Liver (tissue), 9 donors: Measurements from ENCODE around the gene COLEC11. TPM values are rescaled to one million over a fixed set of nuclear protein-coding genes. Genes with fewer than 3 reads are reported as not detected.

Experiments
- DNase-seq: peaks from one replicate; pipeline ENCODE4 v3.0.0-alpha.2; 2017; ENCODE audit warnings: low spot score
- H3K27ac ChIP-seq, 2 donors: one replicate each; pipeline ENCODE4 v1.7.0; 2013; ENCODE audit warnings: inconsistent platforms in 2 of 2, low read length in 2 of 2, control low read depth in 1 of 2, low read depth in 1 of 2, mild to moderate bottlenecking in 1 of 2
- H3K27me3 ChIP-seq, 4 donors: one replicate each; pipeline versions ENCODE4 v1.6.1 to v1.7.0; 2013; ENCODE audit warnings: low read length in 3 of 4, inconsistent platforms in 1 of 4, mild to moderate bottlenecking in 1 of 4, moderate library complexity in 1 of 4; ENCODE audit not compliant: control insufficient read depth in 4 of 4, insufficient read depth in 4 of 4
- H3K36me3 ChIP-seq, 4 donors: one replicate each; pipeline versions ENCODE4 v1.6.1 to v1.7.0; 2013; ENCODE audit warnings: low read length in 3 of 4, mild to moderate bottlenecking in 3 of 4, low read depth in 1 of 4, moderate library complexity in 1 of 4; ENCODE audit not compliant: control insufficient read depth in 4 of 4, insufficient read depth in 3 of 4
- H3K4me1 ChIP-seq, 4 donors: one replicate each; pipeline versions ENCODE4 v1.6.1 to v1.7.0; 2013; ENCODE audit warnings: low read length in 3 of 4, mild to moderate bottlenecking in 3 of 4, moderate library complexity in 1 of 4; ENCODE audit not compliant: control insufficient read depth in 4 of 4, insufficient read depth in 4 of 4
- H3K4me3 ChIP-seq, 3 donors: one replicate each; pipeline versions ENCODE4 v1.6.1 to v1.7.0; 2013; ENCODE audit warnings: low read length in 3 of 3, control low read depth in 1 of 3, low read depth in 1 of 3, mild to moderate bottlenecking in 1 of 3
- H3K9ac ChIP-seq, 2 donors: one replicate each; pipeline ENCODE4 v1.7.0; 2013; ENCODE audit warnings: low read length in 2 of 2, mild to moderate bottlenecking in 2 of 2, moderate library complexity in 2 of 2, control low read depth in 1 of 2, low read depth in 1 of 2
- H3K9me3 ChIP-seq, 4 donors: one replicate each; pipeline versions ENCODE4 v1.6.1 to v1.7.0; 2013; ENCODE audit warnings: low read length in 3 of 4; ENCODE audit not compliant: control insufficient read depth in 4 of 4
- ATF3 ChIP-seq: IDR thresholded peaks from 2 replicates; pipeline ENCODE4 v1.6.1; 2016; ENCODE audit warnings: antibody characterized with exemption
- EGR1 ChIP-seq, 2 donors: IDR thresholded peaks; 2 replicates each; pipeline ENCODE4 v1.6.1; 2016 to 2018; ENCODE audit warnings: antibody characterized with exemption in 2 of 2, low read depth in 2 of 2
- FOXA1 ChIP-seq: IDR thresholded peaks from 2 replicates; pipeline ENCODE4 v1.6.1; 2016; ENCODE audit warnings: antibody characterized with exemption
- FOXA2 ChIP-seq: IDR thresholded peaks from 2 replicates; pipeline ENCODE4 v1.6.1; 2016; ENCODE audit warnings: antibody characterized with exemption
- GABPA ChIP-seq, 2 donors: IDR thresholded peaks in 1 of 2; conservative IDR thresholded peaks in 1 of 2; 2 replicates each; pipeline ENCODE4 v1.6.1; 2016; ENCODE audit warnings: antibody characterized with exemption in 2 of 2, mild to moderate bottlenecking in 1 of 2, moderate library complexity in 1 of 2
- HNF4A ChIP-seq, 2 donors: conservative IDR thresholded peaks; 2 replicates each; pipeline ENCODE4 v1.6.1; 2016; ENCODE audit warnings: antibody characterized with exemption in 2 of 2, mild to moderate bottlenecking in 2 of 2
- HNF4G ChIP-seq: IDR thresholded peaks from 2 replicates; pipeline ENCODE4 v1.6.1; 2016; ENCODE audit warnings: antibody characterized with exemption
- JUND ChIP-seq, 2 donors: IDR thresholded peaks; 2 replicates each; pipeline ENCODE4 v1.6.1; 2016; ENCODE audit warnings: antibody characterized with exemption in 2 of 2
- MAX ChIP-seq: IDR thresholded peaks from 2 replicates; pipeline ENCODE4 v1.6.1; 2016; ENCODE audit warnings: antibody characterized with exemption
- NR2F2 ChIP-seq: IDR thresholded peaks from 2 replicates; pipeline ENCODE4 v1.6.1; 2016; ENCODE audit warnings: antibody characterized with exemption
- RAD21 ChIP-seq, 2 donors: IDR thresholded peaks; 2 replicates each; pipeline ENCODE4 v1.6.1; 2016; ENCODE audit warnings: antibody characterized with exemption in 2 of 2, mild to moderate bottlenecking in 2 of 2
- REST ChIP-seq: IDR thresholded peaks from 2 replicates; pipeline ENCODE4 v1.6.1; 2016; ENCODE audit warnings: antibody characterized with exemption, mild to moderate bottlenecking
- RXRA ChIP-seq, 2 donors: IDR thresholded peaks; 2 replicates each; pipeline ENCODE4 v1.6.1; 2017 to 2018; ENCODE audit warnings: antibody characterized with exemption in 2 of 2, mild to moderate bottlenecking in 1 of 2
- SP1 ChIP-seq: IDR thresholded peaks from 2 replicates; pipeline ENCODE4 v1.6.1; 2018; ENCODE audit warnings: antibody characterized with exemption, mild to moderate bottlenecking
- TAF1 ChIP-seq: conservative IDR thresholded peaks from 2 replicates; pipeline ENCODE4 v1.6.1; 2016; ENCODE audit warnings: antibody characterized with exemption, mild to moderate bottlenecking
- ZBTB33 ChIP-seq: IDR thresholded peaks from 2 replicates; pipeline ENCODE4 v1.6.1; 2016; ENCODE audit warnings: antibody characterized with exemption
- WGBS: extraction: QIAGEN DNeasy Blood & Tissue Kit; methylation state at CpG from one replicate; pipeline ENCODE4 v1.1.7; 2013; 5-methylcytosine and 5-hydroxymethylcytosine counted together
- polyA plus RNA-seq, 2 donors: library from polyadenylated mRNA; stranded (reverse) in 1 of 2; unstranded in 1 of 2; fragments of 200-250 nt in 1 of 2; fragments of >200 nt in 1 of 2; fragmentation: Nextera tagmentation in 1 of 2; extraction: Ambion mirVana in 1 of 2; gene quantifications; one replicate each; pipeline versions ENCODE4 v1.2.1 to v1.2.3, GENCODE V29; 2013 to 2015
- total RNA-seq, 2 donors: library from RNA; depleted of rRNA; stranded (reverse); fragments of >200 nt; gene quantifications; one replicate each; pipeline ENCODE4 v1.2.3, GENCODE V29; 2014
- donor health status: healthy.
- donor health status: healthy.
- donor health status: healthy.
- donor health status: healthy.
- donor health status: healthy.

Gene COLEC11
- total and polyA plus RNA-seq, 4 donors: 31.0 to 100 (median 70.9) TPM

GRCh38 chr2:3679616-3680393 lies 84.9 kb downstream of the COLEC11 start:
- Histone ChIP-seq H3K27me3 (no peaks in the 10 kb centered on the region), H3K9ac (no peak overlapping the region), H3K27ac (no peak overlapping the region), H3K4me1 (no peaks in the 10 kb centered on the region), H3K36me3 (no peaks in the 10 kb centered on the region), H3K4me3 (no peak overlapping the region), H3K9me3 (no peaks in the 10 kb centered on the region)
- no peak for DNase-seq
- WGBS: 85% methylated on average over 23 of the region's 23 CpGs
- TF ChIP-seq JUND (IDR thresholded peaks at IDR 0.05) (no peak), ATF3 (no peak), RXRA (IDR thresholded peaks at IDR 0.05) (no peak), FOXA2 (no peak), SP1 (no peak), REST (no peak), HNF4G (no peak), MAX (no peak), HNF4A (conservative IDR thresholded peaks at IDR 0.05) (no peak), EGR1 (IDR thresholded peaks at IDR 0.05; ENCODE audit: low read depth in 2 of 2) (no peak)

GRCh38 chr2:3680548-3681345 lies 85.8 kb downstream of the COLEC11 start:
- TF ChIP-seq RAD21 (IDR thresholded peaks at IDR 0.05) (no peak), GABPA (IDR thresholded peaks at IDR 0.05 in 1 of 2, conservative IDR thresholded peaks at IDR 0.05 in 1 of 2) (no peak), EGR1 (IDR thresholded peaks at IDR 0.05; ENCODE audit: low read depth in 2 of 2) (no peak), HNF4A (conservative IDR thresholded peaks at IDR 0.05) (no peak), HNF4G (no peak), FOXA1 (no peak), ATF3 (no peak), MAX (no peak), NR2F2 (no peak), JUND (IDR thresholded peaks at IDR 0.05) (no peak), TAF1 (no peak), ZBTB33 (no peak), FOXA2 (no peak), REST (no peak), RXRA (IDR thresholded peaks at IDR 0.05) (no peak)
- Histone ChIP-seq H3K27ac (no peak overlapping the region), H3K36me3 (no peaks in the 10 kb centered on the region), H3K9ac (no peak overlapping the region), H3K9me3 (no peaks in the 10 kb centered on the region), H3K4me1 (no peaks in the 10 kb centered on the region), H3K27me3 (no peaks in the 10 kb centered on the region), H3K4me3 (no peak overlapping the region)
- DNase-seq: no peak
- WGBS: 91% methylated on average over 18 of the region's 18 CpGs
